Fibroblast of skin of left biceps (primary cell): ENCODE results near the gene STPG3.

Source experiments
- DNase-seq, 2 experiments: peaks; one replicate each; pipeline ENCODE4 v3.0.0-alpha.2; 2013; ENCODE audit warnings: low read depth in 2 of 2

Gene STPG3

GRCh38 chr9:137301081-137301947 lies 50.2 kb downstream of the STPG3 start:
- no peak for DNase-seq

GRCh38 chr9:137302118-137302448 lies 51.0 kb downstream of the STPG3 start, which contains the start of gene NRARP:
NRARP (minus strand) TSS chr9:137302271; CDS start chr9:137301928, 343 bp downstream.
- DNase-seq: peak; percentile 36 to 45

- DNase-seq: no peak
Observed at GRCh38 chr9:137302449-137303150, 51.5 kb downstream of the STPG3 start.
